Smooth muscle cell of the brain vasculature (primary cell): ENCODE data around the gene DCLK1.

Source experiments
- DNase-seq: peaks from one replicate; pipeline ENCODE4 v3.0.0-alpha.2; 2012; ENCODE audit warnings: low read depth, low spot score

Gene DCLK1

DNA sequence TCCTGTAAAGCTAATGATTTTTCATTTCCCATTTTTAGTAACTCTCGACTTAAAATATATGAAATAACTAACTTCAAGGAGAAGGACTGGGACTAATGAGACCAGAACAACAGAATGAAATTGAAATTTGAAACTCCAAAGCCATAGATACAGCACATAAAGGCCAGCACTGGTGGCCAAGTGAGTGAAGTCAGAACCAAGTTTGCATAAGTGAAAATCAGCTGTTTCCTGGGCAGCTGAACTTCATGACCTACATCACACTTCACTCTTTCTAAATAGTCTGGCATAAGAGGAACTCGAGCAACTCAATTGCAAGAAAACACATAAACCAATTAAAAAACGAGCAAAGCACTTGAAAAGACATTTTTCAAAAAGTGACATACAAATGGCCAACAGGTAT, 84.5 kb downstream of the DCLK1 start:
- no peak for DNase-seq

DNA sequence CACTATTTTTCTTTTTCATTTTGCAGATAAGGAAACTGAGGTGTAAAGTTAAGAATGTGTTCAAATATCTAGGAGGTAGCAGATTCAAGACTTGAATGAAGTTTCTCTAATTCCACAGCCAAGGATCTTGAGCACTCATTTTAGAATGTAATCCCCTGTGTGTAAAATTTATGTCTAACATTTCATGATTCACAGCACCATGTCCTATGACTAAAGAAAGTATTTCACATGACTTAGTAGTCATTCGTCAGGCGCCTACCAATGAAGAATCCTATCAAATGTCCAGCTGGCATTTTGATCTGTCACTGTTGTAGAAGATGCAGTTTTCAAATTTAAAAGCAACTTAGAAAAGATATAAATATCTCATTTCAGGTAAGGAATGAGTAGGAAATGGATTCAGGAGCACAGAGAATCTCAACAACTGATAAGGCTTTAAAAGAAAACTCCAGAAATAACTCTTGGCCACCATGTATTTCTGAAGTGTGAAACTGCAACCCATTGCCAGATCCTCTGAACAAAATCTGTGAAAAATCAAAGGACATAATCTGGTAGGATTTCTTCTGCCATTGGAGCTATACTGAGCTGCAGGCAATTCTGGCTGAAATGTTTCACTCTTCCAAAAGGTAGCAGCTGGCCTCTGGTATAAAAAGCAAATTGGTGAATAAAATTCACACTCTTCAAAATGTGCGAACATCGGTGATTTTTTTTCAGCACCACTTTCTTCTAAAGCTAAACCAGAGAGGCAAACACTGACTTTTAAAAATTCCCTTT, 92.2 kb downstream of the DCLK1 start:
- DNase-seq: no peak

DNA sequence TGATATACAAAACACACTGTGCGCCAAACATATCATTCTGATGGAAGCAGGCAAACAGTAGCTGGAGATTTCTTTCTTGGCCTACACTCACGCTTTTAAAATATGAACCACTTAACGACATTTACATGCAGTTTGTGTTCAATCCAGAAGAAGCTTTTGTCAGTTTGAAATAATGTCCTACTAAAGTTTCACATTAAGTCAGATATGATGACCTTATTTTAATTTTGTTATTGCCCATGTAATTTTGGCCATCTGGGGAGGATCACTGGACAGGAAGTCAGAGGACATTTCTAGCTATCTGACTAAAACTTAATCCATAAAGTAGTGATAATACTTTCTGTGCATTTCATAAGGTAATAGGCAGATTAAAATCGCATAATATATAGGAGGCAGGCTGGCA, 98.1 kb downstream of the DCLK1 start:
- no peak for DNase-seq

DNA sequence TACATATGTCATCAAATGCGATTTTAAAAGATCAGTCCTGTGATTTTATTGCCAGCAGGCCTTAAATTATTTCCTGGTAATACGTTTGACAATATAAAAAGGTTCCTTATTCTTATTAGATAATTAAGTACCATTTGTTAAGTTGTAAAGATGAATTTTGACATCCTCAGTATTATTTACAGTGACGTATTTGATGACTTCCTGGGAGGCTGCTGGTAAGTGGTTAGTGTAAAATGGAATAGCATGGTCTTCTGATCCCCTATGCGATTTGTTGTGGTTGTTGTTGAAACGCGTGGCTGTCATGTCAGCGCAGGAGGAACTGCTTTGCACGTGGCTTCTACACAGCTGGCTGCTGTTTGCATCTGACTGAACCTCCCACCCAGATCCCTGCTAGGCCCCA, 99.7 kb downstream of the DCLK1 start:
- DNase-seq: no peak

DNA sequence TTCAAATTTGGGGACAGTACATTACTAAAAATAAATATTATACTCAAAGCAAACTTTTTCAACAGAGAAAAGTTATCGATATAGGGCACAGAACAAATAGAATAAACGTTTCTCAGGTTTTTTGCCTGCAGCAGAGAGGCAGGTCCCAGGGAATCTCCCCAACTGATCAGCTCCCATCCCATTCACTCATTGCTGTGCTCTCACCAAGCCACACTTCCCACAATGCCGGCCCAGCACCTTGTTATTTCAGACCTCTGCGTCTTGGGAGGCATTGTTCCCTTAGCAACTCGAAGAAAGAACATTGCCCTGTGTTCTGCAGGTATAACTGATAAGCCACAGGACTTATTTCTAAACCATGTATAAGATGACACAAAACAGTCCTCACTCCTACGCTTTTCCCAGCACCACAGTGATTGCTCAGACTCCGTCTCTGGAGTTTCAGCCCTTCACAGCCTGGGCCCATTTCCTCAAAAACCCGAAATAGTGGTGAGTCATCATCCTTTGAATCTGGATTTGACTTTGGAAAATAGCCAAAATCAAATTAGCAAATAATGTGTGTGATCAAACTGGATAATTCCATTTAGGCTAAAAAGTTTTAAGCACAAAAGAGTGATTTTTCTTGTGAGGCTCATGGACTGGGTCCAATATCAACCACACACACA, 100.4 kb downstream of the DCLK1 start:
- peak; percentile 78 for DNase-seq

DNA sequence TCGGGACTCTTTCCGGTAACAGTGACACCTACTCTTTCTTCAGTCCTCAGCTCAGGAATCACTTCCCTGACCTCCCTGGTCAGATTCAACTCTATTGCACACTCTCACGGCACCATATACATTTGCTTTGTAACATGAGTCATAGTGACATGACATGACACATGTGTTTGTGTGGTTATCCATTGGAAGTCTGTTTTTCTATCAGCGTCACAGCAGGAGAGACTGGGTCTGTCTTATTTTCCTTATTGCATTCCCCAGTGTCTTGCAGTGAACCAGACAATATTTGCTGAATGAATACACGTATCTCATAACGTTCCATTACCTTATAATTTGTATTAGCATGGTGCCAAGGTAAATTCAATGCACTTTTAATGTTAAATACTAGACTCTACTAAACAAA, 102.0 kb downstream of the DCLK1 start:
- DNase-seq: peak; percentile 89

DNA sequence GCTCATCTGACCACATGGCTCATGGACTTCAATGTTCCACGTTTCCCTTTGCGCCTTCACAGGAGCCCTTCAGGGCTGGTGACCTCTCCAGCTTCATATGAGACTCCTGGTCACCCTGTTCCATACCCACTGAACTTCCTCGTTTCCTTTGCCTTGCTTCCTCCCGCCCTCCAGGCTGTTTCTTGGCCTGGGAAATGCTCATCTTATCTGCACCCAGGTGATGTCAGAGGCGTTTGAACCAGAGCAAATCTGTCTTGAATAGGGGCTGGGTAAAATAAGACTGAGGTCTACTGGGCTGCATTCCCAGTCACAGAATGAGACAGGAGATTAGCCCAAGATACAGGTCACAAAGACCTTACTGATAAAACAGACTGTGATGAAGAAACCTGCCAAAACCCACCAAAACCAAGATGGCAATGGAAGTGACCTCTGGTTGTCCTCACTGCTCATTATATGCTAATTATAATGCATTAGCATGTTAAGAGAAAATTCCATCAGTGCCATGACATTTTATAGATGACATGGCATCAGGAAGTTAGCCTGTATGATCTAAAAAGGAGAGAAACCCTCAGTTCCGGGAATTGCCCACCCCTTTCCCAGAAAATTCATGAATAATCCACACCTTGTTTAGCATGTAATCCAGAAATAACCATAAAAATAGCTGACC, 102.7 kb downstream of the DCLK1 start:
- no peak for DNase-seq

DNA sequence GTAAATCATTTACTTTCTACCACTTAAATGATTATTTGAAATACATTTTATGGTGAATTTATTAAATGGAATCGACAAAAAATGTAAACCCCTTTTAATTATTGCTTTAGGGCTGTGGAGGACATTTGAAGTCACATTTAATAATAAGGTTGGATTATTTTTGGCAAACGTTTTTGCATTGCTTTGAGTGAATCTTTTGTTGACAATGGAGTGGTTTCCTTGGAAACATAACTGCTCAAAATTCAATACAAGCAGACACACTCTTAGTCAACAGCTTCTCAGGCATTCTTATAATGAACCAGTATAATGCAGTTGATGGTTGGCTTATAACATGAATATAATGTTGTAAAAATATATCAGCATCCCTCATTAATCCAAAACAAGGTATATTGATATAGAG, 104.7 kb downstream of the DCLK1 start:
- no peak for DNase-seq

DNA sequence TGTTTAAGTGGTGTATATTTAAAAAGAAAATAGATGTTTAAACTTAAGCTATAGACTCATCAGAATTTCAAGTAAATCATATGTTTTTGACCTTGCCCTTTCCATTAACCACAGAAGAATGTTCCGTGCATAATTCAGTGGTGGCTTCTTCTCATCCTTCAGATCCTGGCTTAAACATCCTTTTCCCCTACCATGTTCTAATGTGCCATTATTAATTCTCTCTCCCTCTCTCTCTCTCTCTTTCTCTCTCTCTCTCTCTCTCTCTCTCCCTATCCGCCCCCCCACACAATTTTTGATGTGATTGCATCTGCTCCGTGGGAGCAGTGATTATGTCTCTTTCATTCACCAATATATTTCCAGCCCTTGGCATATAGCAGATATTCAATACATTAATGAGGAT, 116.4 kb downstream of the DCLK1 start:
- no peak for DNase-seq

DNA sequence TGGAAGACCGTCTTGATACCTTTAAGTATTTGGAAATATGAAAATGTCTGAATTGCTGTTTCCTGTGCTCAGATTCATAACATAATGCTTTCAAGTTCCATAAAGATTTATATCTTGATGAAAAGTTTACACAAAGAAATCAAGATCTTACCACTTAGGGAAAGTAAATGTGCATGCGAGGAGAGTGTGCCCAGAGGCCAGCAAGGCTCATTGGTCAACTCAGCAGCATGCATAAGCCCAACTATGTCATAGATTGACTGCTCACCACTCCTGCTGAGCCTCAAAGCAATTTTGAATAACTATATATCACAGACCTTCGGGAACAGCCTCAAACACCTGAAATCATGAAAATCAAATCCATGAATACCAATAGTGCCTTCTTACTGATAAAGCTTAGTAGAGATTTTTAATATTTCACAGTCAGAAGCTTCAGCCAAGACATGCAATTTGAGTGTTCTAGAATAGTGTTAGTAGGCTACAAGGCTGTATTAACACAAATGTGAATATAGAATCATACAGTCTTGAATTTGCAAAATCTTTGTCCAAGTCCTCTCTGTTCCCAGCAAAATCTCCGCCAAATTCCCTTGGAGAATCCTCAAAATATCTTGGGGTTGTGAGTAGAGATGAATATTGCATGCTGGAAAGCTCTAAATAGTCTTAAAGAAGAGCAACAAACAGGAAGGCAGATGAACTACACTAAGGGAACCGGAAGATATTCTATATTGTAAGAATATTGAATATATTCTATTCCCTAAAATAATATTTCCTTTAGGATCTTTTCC, 124.1 kb downstream of the DCLK1 start:
- no peak for DNase-seq

DNA sequence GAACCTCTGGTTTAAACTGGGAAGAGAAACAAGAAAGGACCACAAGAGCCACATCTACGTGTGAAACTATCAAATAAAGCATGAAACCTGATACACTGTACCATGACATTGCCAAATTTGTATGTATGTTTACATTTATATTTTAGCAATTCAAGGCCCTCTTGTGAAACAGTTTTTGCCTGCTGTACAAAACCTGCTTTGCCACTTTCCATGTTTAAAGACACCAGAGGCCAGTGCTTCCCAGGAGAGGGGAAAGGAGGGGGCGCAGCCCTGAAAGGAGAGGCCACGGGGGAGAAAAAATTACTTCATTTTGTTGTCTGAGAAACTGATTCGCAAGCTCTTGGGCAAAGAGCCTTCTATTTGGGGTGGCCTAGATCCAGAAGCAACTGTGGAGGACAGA, 124.8 kb downstream of the DCLK1 start:
- no peak for DNase-seq

DNA sequence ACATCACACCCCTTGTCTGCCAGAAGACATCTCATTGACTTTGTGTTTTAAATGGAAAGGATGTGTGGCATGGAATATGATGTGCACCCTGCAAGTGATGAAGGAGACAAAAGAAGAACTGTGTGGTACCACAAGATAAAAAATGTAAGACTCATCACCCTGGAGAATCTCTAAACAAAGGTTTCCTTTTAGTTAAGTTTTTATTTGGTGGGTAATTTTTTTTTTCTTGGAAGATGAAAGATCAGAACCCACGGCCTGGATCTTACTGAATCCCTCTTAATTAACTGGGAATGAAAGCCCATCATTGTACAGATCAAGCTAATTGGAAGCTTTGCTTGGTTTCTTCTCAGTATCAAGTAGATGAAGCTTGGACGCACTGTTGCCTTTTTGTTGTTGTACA, 129.6 kb downstream of the DCLK1 start:
- DNase-seq: no peak

DNA sequence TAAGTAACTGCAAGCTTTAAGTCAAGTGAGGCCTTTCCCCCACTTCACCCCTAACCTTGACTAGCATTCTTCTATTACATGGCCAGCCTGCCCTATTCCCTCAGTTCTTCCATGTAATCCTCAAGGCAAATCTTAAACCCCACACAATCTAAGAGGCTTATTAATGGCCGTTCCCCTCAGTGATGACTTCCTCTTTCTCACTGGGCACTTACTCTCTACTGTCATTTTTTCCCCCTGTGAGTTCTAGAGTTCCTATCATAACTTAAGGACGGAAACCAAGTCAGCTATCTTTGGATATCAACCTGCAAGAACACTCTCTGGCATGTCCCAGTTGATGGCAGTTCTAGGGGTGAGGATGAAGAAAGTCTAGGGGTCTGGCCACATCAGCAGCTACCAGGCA, 131.2 kb downstream of the DCLK1 start:
- DNase-seq: no peak

DNA sequence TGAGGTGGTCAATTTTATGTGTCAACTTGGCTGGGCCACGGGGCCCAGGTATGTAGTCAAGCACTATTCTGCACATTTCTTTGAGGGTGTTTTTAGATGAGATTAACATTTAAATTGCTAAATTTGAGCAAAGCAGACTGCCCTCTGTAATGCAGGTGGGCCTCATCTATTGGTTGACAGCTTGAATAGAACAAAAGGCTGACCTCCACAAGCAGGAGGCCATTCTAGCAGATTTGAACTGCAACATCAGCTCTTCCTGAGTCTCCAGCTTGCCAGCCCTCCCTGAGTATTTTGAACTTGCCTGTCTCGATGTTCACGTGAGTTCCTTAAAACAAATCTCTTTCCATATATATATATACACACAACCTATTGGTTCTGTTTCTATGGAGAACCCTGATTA, 134.8 kb downstream of the DCLK1 start:
- DNase-seq: no peak

DNA sequence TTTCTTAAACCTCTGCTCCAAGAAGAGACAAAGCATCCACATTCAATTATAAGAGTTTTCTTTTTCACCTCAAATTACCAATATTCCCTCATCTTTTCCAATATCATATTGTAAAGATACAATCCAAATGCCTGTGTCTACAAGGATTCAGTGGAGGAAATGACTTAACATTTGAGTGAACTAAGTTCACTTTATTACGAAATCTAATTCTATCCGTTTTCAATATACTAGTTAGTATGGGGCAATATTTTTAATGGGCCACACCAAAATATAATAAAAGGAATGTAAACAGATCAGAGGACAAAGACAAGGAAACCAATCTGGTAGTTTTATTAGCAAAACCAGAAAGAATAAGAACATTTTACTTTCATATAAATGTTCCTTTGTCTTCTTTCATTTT, 136.0 kb downstream of the DCLK1 start:
- DNase-seq: no peak

DNA sequence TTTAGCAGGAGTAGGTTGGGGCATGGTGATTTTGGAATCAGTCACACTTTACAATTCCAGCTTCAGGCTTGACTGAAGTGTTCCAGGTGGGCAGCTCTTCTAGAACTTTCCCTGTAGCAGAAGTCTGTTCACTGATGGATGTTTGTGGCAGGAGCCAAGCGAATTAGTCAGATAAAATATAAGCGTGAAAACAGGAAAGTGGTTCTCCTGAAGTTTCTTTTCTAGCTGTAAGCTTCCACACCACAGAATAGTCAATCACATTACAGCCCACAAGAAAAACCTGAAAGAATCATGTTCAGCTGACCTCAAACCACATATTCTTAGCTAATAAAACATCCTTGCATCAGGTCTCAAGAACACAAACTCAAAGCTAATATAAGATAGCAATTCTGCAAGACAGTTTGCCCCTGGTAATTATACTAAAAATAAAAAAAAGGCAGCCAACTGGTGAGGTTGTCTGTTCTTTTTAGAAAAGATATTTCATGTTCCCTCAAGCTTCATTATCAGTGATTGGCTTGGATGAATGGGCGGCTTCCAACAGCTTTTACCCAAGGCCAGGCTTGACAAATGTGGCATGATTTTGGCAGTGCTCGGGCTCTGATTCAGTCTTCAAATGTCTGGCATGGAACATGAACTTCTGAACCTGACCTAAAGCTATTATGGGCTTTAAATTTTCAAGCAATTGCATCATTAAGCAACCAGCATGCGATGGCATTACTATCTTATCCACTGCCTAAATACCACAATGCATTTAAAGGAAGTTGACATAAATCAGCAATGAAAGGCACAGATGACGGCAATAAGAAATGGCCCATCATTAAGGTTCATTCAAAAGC, 136.8 kb downstream of the DCLK1 start:
- DNase-seq: no peak

DNA sequence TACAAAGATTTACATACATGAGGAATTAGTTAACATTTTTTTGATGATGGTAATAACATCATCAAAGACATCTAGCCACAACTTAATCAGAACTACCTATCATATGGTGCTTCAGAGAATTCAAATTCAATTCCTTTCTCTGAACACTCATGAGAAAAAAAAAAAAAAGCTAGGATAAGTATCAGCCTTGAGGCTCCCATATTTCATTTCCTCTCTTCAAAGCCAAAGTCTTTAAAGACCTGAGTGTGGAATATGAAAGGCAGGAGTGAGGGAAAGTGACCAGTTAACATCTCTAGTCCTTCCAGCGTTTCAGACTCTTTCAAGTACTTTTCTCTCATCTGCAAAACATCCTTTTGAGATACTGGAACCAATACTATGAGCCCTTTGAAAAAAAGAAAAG, 137.5 kb downstream of the DCLK1 start:
- no peak for DNase-seq

DNA sequence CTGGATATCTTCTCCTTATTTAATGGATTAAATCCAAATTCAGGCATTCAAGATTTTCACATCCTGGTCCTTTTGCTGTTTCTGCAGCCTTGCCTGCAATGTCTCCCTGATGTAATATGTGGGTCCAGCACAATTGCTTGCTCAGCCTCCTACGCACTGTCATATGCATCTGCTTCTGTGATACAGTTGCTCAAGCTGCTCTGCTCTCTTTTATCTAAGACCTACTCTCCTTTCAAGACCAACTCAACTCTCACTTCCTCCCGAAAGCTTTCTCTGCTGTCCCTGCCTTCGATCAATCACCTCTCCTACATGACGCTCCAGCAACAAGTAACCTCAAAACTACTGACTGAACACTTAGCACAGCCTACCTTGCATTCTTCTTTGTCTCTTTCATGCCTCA, 138.2 kb downstream of the DCLK1 start:
- no peak for DNase-seq

DNA sequence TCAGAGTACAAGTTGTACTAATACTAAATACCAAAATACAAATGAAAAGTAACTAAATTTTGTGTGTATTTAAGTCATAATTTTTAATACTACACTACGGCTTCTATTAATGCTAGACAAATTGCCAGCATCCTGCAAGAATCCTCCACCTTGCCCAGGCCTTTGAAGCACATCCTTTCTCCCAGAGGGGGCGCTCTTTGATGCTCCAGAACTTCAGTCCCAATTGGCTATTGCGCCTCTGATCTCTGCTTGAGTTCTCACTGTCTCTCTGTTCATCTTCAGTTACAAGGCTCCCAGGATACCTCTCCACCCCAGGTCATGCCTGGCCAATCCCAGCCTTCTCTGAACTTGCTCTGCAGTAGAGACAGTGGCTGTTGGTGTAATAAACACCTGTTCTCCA, 141.0 kb downstream of the DCLK1 start:
- DNase-seq: no peak

DNA sequence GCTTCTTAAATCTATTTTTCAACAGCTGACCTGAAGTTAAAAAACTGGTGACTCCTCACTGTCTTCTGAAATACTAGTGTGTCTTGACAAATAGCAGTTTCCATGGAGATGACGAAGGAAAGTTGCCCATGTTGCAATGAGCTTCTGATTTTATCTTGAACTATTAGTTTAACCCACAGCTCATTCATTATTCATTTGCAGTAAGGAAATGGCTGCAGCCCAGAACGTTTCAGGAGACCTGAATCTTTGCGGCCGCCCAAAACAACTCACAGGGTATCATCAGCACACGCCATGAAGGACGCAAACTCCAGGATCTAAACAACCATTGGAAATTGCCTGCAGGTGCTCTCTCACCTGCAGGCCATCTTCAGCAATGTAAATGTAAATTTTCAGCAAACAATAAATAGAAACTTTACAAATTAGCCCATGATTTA, 142.5 kb downstream of the DCLK1 start:
- no peak for DNase-seq
